GM19455 (cell line): ENCODE data around the gene C17orf75.
"Not testable (repeated sequence)": the region's sequence is repeated elsewhere in the genome, so short reads cannot be mapped to it uniquely, and the experiment has no call there.

Source experiments
- ATAC-seq: cut with Tn5 transposase; IDR thresholded peaks from one replicate; pipeline ENCODE4 v1.9.1; 2021; ENCODE audit not compliant: unreplicated experiment

C17orf75 gene

GRCh38 chr17:32341857-32342602 is at the start of gene C17orf75:
C17orf75 (minus strand) TSS chr17:32342173; CDS start chr17:32342139, 34 bp downstream.
- ATAC-seq: peak; percentile 73

- ATAC-seq: no peak
These were observed 46.9 kb upstream of the C17orf75 start for GRCh38 chr17:32388613-32389459.

GRCh38 chr17:32388128-32388527 is 46.2 kb upstream of the C17orf75 start:
- ATAC-seq: not testable (repeated sequence)

GRCh38 chr17:32386844-32387243 is 44.9 kb upstream of the C17orf75 start:
- ATAC-seq: no peak

- no peak for ATAC-seq
These were observed 44.0 kb upstream of the C17orf75 start for GRCh38 chr17:32385971-32386370.

GRCh38 chr17:32385121-32385520 is 43.1 kb upstream of the C17orf75 start:
- no peak for ATAC-seq

- no peak for ATAC-seq
These were observed 42.0 kb upstream of the C17orf75 start for GRCh38 chr17:32383926-32384434.

GRCh38 chr17:32382526-32383223 is 40.7 kb upstream of the C17orf75 start:
- ATAC-seq: no peak

GRCh38 chr17:32370426-32370825 is 28.5 kb upstream of the C17orf75 start:
- ATAC-seq: no peak

- no peak for ATAC-seq
These were observed 19.3 kb upstream of the C17orf75 start for GRCh38 chr17:32361270-32361669.

GRCh38 chr17:32357615-32358014 is 15.6 kb upstream of the C17orf75 start:
- no peak for ATAC-seq

- ATAC-seq: no peak
These were observed 14.8 kb upstream of the C17orf75 start for GRCh38 chr17:32356750-32357149.

- no peak for ATAC-seq
These were observed 14.4 kb upstream of the C17orf75 start for GRCh38 chr17:32356378-32356743.

- no peak for ATAC-seq
These were observed 13.8 kb upstream of the C17orf75 start for GRCh38 chr17:32355649-32356377.

GRCh38 chr17:32352734-32353133 is 10.8 kb upstream of the C17orf75 start:
- not testable (repeated sequence) for ATAC-seq

- ATAC-seq: peak; percentile 15
These were observed 8.9 kb upstream of the C17orf75 start for GRCh38 chr17:32350666-32351418.

- peak; percentile 83 for ATAC-seq
These were observed 8.1 kb upstream of the C17orf75 start, which contains the start of gene ZNF207 for GRCh38 chr17:32349854-32350665. ZNF207 (plus strand) TSS chr17:32350157; CDS start chr17:32350286, 129 bp downstream.

GRCh38 chr17:32349503-32349853 is 7.5 kb upstream of the C17orf75 start:
- peak; percentile 5 for ATAC-seq

GRCh38 chr17:32348483-32348800 is 6.5 kb upstream of the C17orf75 start:
- ATAC-seq: no peak
